Calu3 (cell line): ENCODE results near the gene TTC23. TPM values are rescaled to one million over a fixed set of nuclear protein-coding genes. Genes with fewer than 3 reads are reported as not detected.

ENCODE experiments used
- BruUV-seq: library from RNA; stranded (reverse); fragments of 400-500 nt; replicated peaks from 2 replicates; lab custom pipeline; 2021; lab: Mats Ljungman, UMichigan
- CTCF ChIA-PET: fragments of 300-600 bp; sonication (Branson Sonifier 250); formaldehyde crosslinking; loops from one replicate; lab custom pipeline; 2022; ENCODE audit warnings: antibody characterized with exemption; lab: Charles Lee
- DNase-seq: peaks from one replicate; pipeline ENCODE4 v3.0.0; 2022
- H3K27ac Mint-ChIP-seq: one replicate; pipeline ENCODE4 v1.8.0; 2022; ENCODE audit warnings: mixed read lengths; ENCODE audit not compliant: unreplicated experiment
- H3K27me3 Mint-ChIP-seq: one replicate; pipeline ENCODE4 v1.8.0; 2022; ENCODE audit warnings: mixed read lengths; ENCODE audit not compliant: unreplicated experiment
- H3K36me3 Mint-ChIP-seq: one replicate; pipeline ENCODE4 v1.8.0; 2022; ENCODE audit warnings: mild to moderate bottlenecking, moderate library complexity, mixed read lengths; ENCODE audit not compliant: insufficient read depth, unreplicated experiment
- H3K4me1 Mint-ChIP-seq: one replicate; pipeline ENCODE4 v1.8.0; 2022; ENCODE audit warnings: mild to moderate bottlenecking, low read depth, mixed read lengths; ENCODE audit not compliant: unreplicated experiment
- H3K4me3 Mint-ChIP-seq: one replicate; pipeline ENCODE4 v1.8.0; 2022; ENCODE audit warnings: mild to moderate bottlenecking, low read depth, moderate library complexity, mixed read lengths; ENCODE audit not compliant: unreplicated experiment
- H3K9me3 Mint-ChIP-seq: one replicate; pipeline ENCODE4 v1.8.0; 2022; ENCODE audit warnings: low read depth, mixed read lengths; ENCODE audit not compliant: unreplicated experiment
- intact Hi-C: fragments of 100-400 bp; cut with micrococcal nuclease; formaldehyde crosslinking; loops from one replicate; pipeline ENCODE4 v1.10.0; 2022; ENCODE audit not compliant: unreplicated experiment
- total RNA-seq: library from RNA; stranded (reverse); gene quantifications from 2 replicates; pipeline ENCODE4 v1.2.3, GENCODE V29; 2022
- TF ChIP-seq, protein P1 (sequence below): fragments of 200-600 bp; IDR thresholded peaks from one replicate; pipeline ENCODE4 v1.8.0; 2022; ENCODE audit warnings: antibody characterized with exemption; ENCODE audit not compliant: unreplicated experiment

The TTC23 gene
- total RNA-seq, 1 experiment from 2014 or later = 18.9 TPM

DNA sequence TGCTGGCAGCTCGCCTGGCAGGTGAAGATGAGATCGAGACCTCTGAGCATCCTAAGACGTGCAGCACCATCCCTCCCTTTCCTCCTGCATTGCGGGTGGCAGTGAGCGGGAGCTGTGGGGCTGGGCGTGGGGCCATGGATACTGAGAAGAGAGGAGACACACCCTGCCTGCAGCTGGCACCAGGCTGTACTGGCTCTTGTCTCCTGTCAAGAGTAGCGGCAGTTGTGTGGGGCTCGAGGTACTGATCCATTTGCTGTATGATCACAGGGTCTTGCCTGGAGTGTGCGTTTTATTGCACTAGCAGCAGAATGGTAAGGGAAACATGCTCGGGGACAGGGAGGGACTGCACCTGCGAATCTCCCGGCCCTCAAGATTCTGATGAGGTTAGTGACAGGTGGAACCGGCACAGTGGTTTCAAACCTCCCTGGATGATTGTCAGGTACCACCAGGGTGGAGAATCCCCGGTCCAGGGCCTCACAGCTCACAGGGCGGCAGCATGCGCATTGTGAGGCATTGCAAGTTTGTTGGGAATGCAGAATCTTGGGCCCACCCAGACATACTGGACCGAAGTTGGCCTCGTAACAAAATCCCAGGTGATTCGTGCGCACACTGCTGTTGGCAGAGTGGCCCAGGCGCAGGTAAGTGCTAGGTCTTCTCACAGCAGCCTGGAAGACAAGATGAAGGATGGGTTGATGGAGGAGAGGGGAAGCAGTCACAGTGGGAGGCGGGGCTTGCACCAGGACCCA lies 130.4 kb downstream of the TTC23 start:
- Mint-ChIP-seq H3K4me3 (no peak overlapping the region), H3K36me3 (peaks cover 9% of the 10 kb centered on the region), H3K4me1 (peaks cover 11% of the 10 kb centered on the region), H3K27ac (no peak overlapping the region), H3K9me3 (no peaks in the 10 kb centered on the region), H3K27me3 (no peaks in the 10 kb centered on the region)
- intact Hi-C loops = no loop called here
- CTCF ChIA-PET = no interaction called here
- TF ChIP-seq, protein P1, sequence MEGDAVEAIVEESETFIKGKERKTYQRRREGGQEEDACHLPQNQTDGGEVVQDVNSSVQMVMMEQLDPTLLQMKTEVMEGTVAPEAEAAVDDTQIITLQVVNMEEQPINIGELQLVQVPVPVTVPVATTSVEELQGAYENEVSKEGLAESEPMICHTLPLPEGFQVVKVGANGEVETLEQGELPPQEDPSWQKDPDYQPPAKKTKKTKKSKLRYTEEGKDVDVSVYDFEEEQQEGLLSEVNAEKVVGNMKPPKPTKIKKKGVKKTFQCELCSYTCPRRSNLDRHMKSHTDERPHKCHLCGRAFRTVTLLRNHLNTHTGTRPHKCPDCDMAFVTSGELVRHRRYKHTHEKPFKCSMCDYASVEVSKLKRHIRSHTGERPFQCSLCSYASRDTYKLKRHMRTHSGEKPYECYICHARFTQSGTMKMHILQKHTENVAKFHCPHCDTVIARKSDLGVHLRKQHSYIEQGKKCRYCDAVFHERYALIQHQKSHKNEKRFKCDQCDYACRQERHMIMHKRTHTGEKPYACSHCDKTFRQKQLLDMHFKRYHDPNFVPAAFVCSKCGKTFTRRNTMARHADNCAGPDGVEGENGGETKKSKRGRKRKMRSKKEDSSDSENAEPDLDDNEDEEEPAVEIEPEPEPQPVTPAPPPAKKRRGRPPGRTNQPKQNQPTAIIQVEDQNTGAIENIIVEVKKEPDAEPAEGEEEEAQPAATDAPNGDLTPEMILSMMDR = no peak
- no peak for DNase-seq
- no TSS peak for BruUV-seq

DNA sequence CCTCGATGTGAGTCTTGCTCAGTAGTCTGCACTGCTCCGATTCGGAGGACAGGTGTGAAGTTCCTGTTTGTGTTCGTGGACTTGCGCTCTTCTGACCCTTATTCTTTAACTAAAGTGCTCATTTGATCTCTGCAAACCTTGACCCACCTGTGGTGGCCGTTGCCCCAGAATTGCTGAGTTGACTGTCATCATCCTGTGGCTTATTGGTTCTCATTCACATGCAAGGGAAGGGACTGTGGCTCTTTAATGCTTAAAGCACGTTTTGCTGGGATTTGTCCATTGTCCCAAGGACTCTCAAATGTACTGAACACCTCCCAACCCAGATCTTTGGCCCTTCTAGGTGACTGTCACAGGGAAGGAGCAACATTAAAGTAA lies 131.1 kb downstream of the TTC23 start:
- Mint-ChIP-seq H3K27ac (no peak overlapping the region), H3K4me1 (peaks cover 4% of the 10 kb centered on the region), H3K36me3 (peaks cover 2% of the 10 kb centered on the region), H3K9me3 (no peaks in the 10 kb centered on the region), H3K4me3 (no peak overlapping the region), H3K27me3 (no peaks in the 10 kb centered on the region)
- CTCF ChIA-PET = no interaction called here
- intact Hi-C loops = no loop called here
- TF ChIP-seq, protein P1 = no peak
- no peak for DNase-seq
- BruUV-seq = no TSS peak

DNA sequence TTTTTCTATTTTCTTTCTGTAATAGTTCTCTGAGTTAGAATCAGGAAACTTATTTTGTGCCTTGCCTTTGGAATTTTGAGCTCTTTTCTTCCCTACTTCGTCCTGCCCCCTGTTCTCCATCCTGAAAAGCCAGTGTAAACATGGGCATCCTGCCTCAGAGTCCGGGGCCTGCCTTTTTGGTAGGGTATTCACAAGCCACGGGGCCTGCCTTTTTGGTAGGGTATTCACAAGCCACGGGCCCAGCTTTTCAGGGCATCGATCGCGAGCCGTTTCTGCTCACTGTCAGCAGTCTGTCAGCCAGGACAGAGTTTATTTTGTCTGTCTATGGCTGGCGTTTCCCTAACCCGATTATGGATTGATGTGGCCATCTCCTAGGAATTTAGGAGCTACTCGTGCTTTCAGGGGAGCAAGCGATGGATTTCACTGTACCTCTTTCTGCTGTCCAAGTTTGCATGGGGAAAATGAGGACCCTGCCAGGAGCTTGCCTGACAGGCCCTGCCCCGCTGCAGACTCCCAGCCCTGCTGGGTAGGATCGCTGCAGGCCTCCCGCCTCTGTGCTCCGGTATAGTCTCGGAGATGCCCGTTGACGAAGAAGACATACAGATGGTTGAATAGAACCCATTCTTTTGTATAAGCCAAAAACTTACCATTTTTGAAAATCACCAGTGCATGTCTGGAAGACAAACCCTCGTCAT lies 131.7 kb downstream of the TTC23 start:
- Mint-ChIP-seq H3K4me3 (no peak overlapping the region), H3K4me1 (no peaks in the 10 kb centered on the region), H3K27ac (no peak overlapping the region), H3K9me3 (no peaks in the 10 kb centered on the region), H3K27me3 (no peaks in the 10 kb centered on the region), H3K36me3 (no peaks in the 10 kb centered on the region)
- TF ChIP-seq, protein P1 = no peak
- no TSS peak for BruUV-seq
- intact Hi-C loops = no loop called here
- DNase-seq = no peak
- CTCF ChIA-PET = interaction anchor here (0.7 kb wide), 1 partner anchor 17 kb away, joined by 3 read pairs; no protein-coding TSS in a partner anchor

DNA sequence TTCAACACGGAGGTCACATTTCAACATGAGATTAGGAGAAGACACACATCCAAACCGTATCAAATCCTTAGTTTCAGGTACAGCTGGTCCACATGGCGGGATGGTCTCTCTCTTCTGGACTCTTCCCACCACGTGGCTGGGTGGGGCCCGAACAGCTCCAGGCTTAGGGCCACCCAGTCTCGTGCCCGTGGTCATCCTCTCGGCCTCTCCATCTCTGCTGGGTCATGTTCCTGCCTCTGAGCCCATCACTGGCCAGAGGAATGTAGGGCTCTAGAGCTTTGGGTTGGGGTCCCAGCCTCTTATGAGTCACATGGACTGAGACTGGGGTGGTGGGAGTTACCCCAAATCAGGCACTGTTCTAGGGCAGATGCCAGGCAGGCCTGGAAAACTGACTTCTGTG lies 132.3 kb downstream of the TTC23 start:
- Mint-ChIP-seq H3K27ac (no peak overlapping the region), H3K4me3 (no peak overlapping the region), H3K4me1 (no peaks in the 10 kb centered on the region), H3K36me3 (no peaks in the 10 kb centered on the region), H3K9me3 (no peaks in the 10 kb centered on the region), H3K27me3 (no peaks in the 10 kb centered on the region)
- TF ChIP-seq, protein P1 = no peak
- no TSS peak for BruUV-seq
- DNase-seq = no peak
- intact Hi-C loops = no loop called here
- CTCF ChIA-PET = interaction anchor here (0.7 kb wide), 1 partner anchor 17 kb away, joined by 3 read pairs; no protein-coding TSS in a partner anchor
